HL-60 (cell line): ENCODE results near the gene NOD2.
A peak's percentile ranks its signal among the peaks of the same experiment; 100 is the strongest.

Experiments used
- DNase-seq, 2 experiments: peaks; one replicate each; pipeline ENCODE4 v3.0.0-alpha.2; 2010 to 2020; ENCODE audit warnings: low read depth in 1 of 2, low spot score in 1 of 2
- H3K27ac ChIP-seq: fragments of 250-450 bp; sonication (Bioruptor Pico); replicated peaks from 2 replicates; pipeline ENCODE4 v1.5.1; 2020; ENCODE audit warnings: mild to moderate bottlenecking, moderate library complexity
- H3K27me3 ChIP-seq: fragments of 250-450 bp; sonication (Bioruptor Pico); 2 replicates; pipeline ENCODE4 v1.5.1; 2021; ENCODE audit warnings: mild to moderate bottlenecking, moderate library complexity; ENCODE audit not compliant: insufficient read depth, poor library complexity, severe bottlenecking
- H3K4me3 ChIP-seq: replicated peaks from 2 replicates; pipeline ENCODE4 v1.5.1; 2011; ENCODE audit warnings: mild to moderate bottlenecking, control low read depth, low read length; ENCODE audit not compliant: insufficient read depth
- CTCF ChIP-seq: IDR thresholded peaks from one replicate; pipeline ENCODE4 v1.5.1; 2011; ENCODE audit warnings: low read length, control low read depth, inconsistent platforms; ENCODE audit not compliant: insufficient read depth
- GABPA ChIP-seq: IDR thresholded peaks from 2 replicates; pipeline ENCODE4 v1.6.1; 2012; ENCODE audit warnings: low read depth
- POLR2AphosphoS5 ChIP-seq: IDR thresholded peaks from 2 replicates; pipeline ENCODE4 v1.6.1; 2012; ENCODE audit warnings: low read depth
- SPI1 ChIP-seq: IDR thresholded peaks from 2 replicates; pipeline ENCODE4 v1.6.1; 2012; ENCODE audit warnings: low read depth, mild to moderate bottlenecking, borderline replicate concordance
- TF ChIP-seq, protein P1 (sequence below): IDR thresholded peaks from 2 replicates; pipeline ENCODE4 v1.6.1; 2012; ENCODE audit warnings: low read depth; ENCODE audit not compliant: insufficient replicate concordance

The NOD2 gene

GRCh38 chr16:50705436-50706110, 12.2 kb downstream of the NOD2 start:
- no peak overlapping the region for H3K27ac ChIP-seq

DNA sequence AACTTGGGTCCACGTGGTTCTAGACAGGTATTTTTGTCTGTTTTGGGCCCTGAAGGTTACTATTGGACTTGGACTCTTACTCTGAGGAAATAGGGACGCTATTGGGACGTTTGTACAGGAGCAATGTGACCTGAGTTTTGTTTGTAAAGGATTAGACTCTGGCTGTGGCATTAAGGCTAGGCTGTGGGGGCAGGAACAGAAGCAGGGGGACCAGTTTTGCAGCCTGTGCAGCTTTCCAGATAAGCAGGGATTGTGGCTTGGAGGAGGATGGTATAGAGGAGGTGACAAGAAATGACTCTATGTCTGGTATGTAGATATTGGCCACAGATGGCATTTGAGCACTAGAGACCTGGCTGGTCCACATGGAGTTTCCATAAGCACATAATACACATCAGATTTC, 12.8 kb downstream of the NOD2 start:
- Histone ChIP-seq H3K4me3 (no peak overlapping the region), H3K27ac (no peak overlapping the region), H3K27me3 (no peaks in the 10 kb centered on the region)
- TF ChIP-seq CTCF = no peak
- TF ChIP-seq SPI1 = no peak
- no peak for TF ChIP-seq GABPA
- no peak for TF ChIP-seq POLR2AphosphoS5
- TF ChIP-seq, protein P1, sequence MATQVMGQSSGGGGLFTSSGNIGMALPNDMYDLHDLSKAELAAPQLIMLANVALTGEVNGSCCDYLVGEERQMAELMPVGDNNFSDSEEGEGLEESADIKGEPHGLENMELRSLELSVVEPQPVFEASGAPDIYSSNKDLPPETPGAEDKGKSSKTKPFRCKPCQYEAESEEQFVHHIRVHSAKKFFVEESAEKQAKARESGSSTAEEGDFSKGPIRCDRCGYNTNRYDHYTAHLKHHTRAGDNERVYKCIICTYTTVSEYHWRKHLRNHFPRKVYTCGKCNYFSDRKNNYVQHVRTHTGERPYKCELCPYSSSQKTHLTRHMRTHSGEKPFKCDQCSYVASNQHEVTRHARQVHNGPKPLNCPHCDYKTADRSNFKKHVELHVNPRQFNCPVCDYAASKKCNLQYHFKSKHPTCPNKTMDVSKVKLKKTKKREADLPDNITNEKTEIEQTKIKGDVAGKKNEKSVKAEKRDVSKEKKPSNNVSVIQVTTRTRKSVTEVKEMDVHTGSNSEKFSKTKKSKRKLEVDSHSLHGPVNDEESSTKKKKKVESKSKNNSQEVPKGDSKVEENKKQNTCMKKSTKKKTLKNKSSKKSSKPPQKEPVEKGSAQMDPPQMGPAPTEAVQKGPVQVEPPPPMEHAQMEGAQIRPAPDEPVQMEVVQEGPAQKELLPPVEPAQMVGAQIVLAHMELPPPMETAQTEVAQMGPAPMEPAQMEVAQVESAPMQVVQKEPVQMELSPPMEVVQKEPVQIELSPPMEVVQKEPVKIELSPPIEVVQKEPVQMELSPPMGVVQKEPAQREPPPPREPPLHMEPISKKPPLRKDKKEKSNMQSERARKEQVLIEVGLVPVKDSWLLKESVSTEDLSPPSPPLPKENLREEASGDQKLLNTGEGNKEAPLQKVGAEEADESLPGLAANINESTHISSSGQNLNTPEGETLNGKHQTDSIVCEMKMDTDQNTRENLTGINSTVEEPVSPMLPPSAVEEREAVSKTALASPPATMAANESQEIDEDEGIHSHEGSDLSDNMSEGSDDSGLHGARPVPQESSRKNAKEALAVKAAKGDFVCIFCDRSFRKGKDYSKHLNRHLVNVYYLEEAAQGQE = no peak
- DNase-seq = no peak

More at GRCh38 chr16:50705436-50706110, 12.2 kb downstream of the NOD2 start:
- Histone ChIP-seq H3K4me3 (no peak overlapping the region), H3K27me3 (no peaks in the 10 kb centered on the region)
- TF ChIP-seq SPI1 = no peak
- TF ChIP-seq, protein P1 = no peak
- no peak for TF ChIP-seq CTCF
- no peak for TF ChIP-seq GABPA
- no peak for TF ChIP-seq POLR2AphosphoS5
- no peak for DNase-seq

GRCh38 chr16:50708373-50709060, 15.1 kb downstream of the NOD2 start:
- TF ChIP-seq CTCF (no peak), GABPA (no peak), POLR2AphosphoS5 (no peak), SPI1 (no peak)
- TF ChIP-seq, protein P1 = no peak
- no peak overlapping the region for H3K4me3 ChIP-seq
- DNase-seq = peak in 1 of 2 experiments; percentile 35
- peak overlapping the region; percentile 49 for H3K27ac ChIP-seq
- no peaks in the 10 kb centered on the region for H3K27me3 ChIP-seq
